NCI-H774 (cell line): ENCODE results near the gene SELL.
"Not testable (repeated sequence)": the region's sequence is repeated elsewhere in the genome, so short reads cannot be mapped to it uniquely, and the experiment has no call there.

ENCODE experiments used
- DNase-seq: peaks from one replicate; lab custom pipeline; 2025; lab: John Stamatoyannopoulos, UW

SELL gene

GRCh38 chr1:169704797-169705196, 6.6 kb downstream of the SELL start:
- DNase-seq: no peak

GRCh38 chr1:169701261-169702005, 10.0 kb downstream of the SELL start:
- no peak for DNase-seq

- no peak for DNase-seq
Measured at GRCh38 chr1:169699707-169700106, 11.7 kb downstream of the SELL start.

GRCh38 chr1:169698976-169699375, 12.4 kb downstream of the SELL start:
- DNase-seq: no peak

- DNase-seq: no peak
Measured at GRCh38 chr1:169697755-169698154, 13.7 kb downstream of the SELL start.

- DNase-seq: no peak
Measured at GRCh38 chr1:169696273-169697100, 14.9 kb downstream of the SELL start.

- DNase-seq: no peak
Measured at GRCh38 chr1:169694304-169695075, 16.9 kb downstream of the SELL start.

GRCh38 chr1:169692756-169693460, 18.5 kb downstream of the SELL start:
- DNase-seq: no peak

GRCh38 chr1:169690489-169690888, 20.9 kb downstream of the SELL start:
- DNase-seq: no peak

- no peak for DNase-seq
Measured at GRCh38 chr1:169689395-169689794, 22.0 kb downstream of the SELL start.

GRCh38 chr1:169688377-169688776, 23.0 kb downstream of the SELL start:
- not testable (repeated sequence) for DNase-seq

- no peak for DNase-seq
Measured at GRCh38 chr1:169683661-169684060, 27.8 kb downstream of the SELL start.

GRCh38 chr1:169683168-169683567, 28.3 kb downstream of the SELL start:
- DNase-seq: not testable (repeated sequence)

- DNase-seq: no peak
Measured at GRCh38 chr1:169682071-169682470, 29.3 kb downstream of the SELL start.

GRCh38 chr1:169681140-169681539, 30.3 kb downstream of the SELL start:
- no peak for DNase-seq

GRCh38 chr1:169680377-169681019, 30.9 kb downstream of the SELL start:
- no peak for DNase-seq

- DNase-seq: no peak
Measured at GRCh38 chr1:169679692-169680091, 31.7 kb downstream of the SELL start.

- DNase-seq: no peak
Measured at GRCh38 chr1:169676001-169676400, 35.4 kb downstream of the SELL start.

GRCh38 chr1:169670836-169671235, 40.6 kb downstream of the SELL start:
- DNase-seq: no peak

GRCh38 chr1:169670244-169670643, 41.2 kb downstream of the SELL start:
- DNase-seq: not testable (repeated sequence)
